GM21737 (cell line): ENCODE measurements around the gene CALCR.
"Not testable (repeated sequence)": the region's sequence is repeated elsewhere in the genome, so short reads cannot be mapped to it uniquely, and the experiment has no call there.

Experiments
- ATAC-seq: cut with Tn5 transposase; IDR thresholded peaks from one replicate; pipeline ENCODE4 v1.9.1; 2021; ENCODE audit warnings: mild to moderate bottlenecking, moderate library complexity; ENCODE audit not compliant: unreplicated experiment

CALCR gene

GRCh38 chr7:93574646-93575554, at the start of gene CALCR:
TSS of gene CALCR (minus strand) at chr7:93574724. CDS start at chr7:93486981, 87,743 bp downstream.
- ATAC-seq: no peak

GRCh38 chr7:93623816-93624215, 49.3 kb upstream of the CALCR start:
- no peak for ATAC-seq

- no peak for ATAC-seq
These were observed 47.8 kb upstream of the CALCR start for GRCh38 chr7:93622036-93623033.

- ATAC-seq: no peak
These were observed 46.3 kb upstream of the CALCR start for GRCh38 chr7:93620864-93621263.

- no peak for ATAC-seq
These were observed 45.5 kb upstream of the CALCR start for GRCh38 chr7:93620057-93620456.

GRCh38 chr7:93601363-93601762, 26.8 kb upstream of the CALCR start:
- no peak for ATAC-seq

GRCh38 chr7:93594250-93594649, 19.7 kb upstream of the CALCR start:
- no peak for ATAC-seq

- ATAC-seq: no peak
These were observed 18.2 kb upstream of the CALCR start for GRCh38 chr7:93592588-93593266.

GRCh38 chr7:93591224-93592050, 16.9 kb upstream of the CALCR start:
- ATAC-seq: not testable (repeated sequence)

- not testable (repeated sequence) for ATAC-seq
These were observed 11.9 kb upstream of the CALCR start for GRCh38 chr7:93586479-93586865.

- not testable (repeated sequence) for ATAC-seq
These were observed 11.4 kb upstream of the CALCR start for GRCh38 chr7:93585694-93586478.

GRCh38 chr7:93579431-93579830, 4.9 kb upstream of the CALCR start:
- ATAC-seq: no peak

- ATAC-seq: no peak
These were observed 4.2 kb upstream of the CALCR start for GRCh38 chr7:93578762-93579161.

- ATAC-seq: no peak
These were observed 1.3 kb upstream of the CALCR start for GRCh38 chr7:93575555-93576399.

GRCh38 chr7:93574269-93574645, 267 bp downstream of the CALCR start:
- no peak for ATAC-seq

GRCh38 chr7:93569189-93569588, 5.3 kb downstream of the CALCR start:
- ATAC-seq: no peak

- no peak for ATAC-seq
These were observed 7.6 kb downstream of the CALCR start for GRCh38 chr7:93566876-93567275.

- no peak for ATAC-seq
These were observed 10.9 kb downstream of the CALCR start for GRCh38 chr7:93563584-93563983.
